Measurements from ENCODE around the gene RABGAP1L. TPM values are rescaled to one million over a fixed set of nuclear protein-coding genes. Genes with fewer than 3 reads are reported as not detected.
"Not testable (repeated sequence)": the region's sequence is repeated elsewhere in the genome, so short reads cannot be mapped to it uniquely, and the experiment has no call there.

Gene RABGAP1L
- total and polyA plus RNA-seq, 4 donors: 33.7 to 128 (median 62.1) TPM

- not testable (repeated sequence) for H3K9me3 ChIP-seq (ENCODE audit: control insufficient read depth, insufficient read depth, low read length); H3K4me1 ChIP-seq (ENCODE audit: control insufficient read depth, insufficient read depth, low read length); H3K27ac ChIP-seq (ENCODE audit: low read depth, low read length); H3K36me3 ChIP-seq (ENCODE audit: control insufficient read depth, insufficient read depth, low read length); H3K27me3 ChIP-seq (ENCODE audit: control insufficient read depth, insufficient read depth, low read length); DNase-seq (ENCODE audit: low read depth in 4 of 6, low spot score in 6 of 6); H3K4me3 ChIP-seq (ENCODE audit: low read depth, low read length)
- no CpG with 5 or more reads among the region's 1 CpG for WGBS (ENCODE audit: insufficient coverage)
These were observed 32.1 kb upstream of the RABGAP1L start for GRCh38 chr1:174127176-174127575.

GRCh38 chr1:174131032-174131638, 28.2 kb upstream of the RABGAP1L start:
- no peak for DNase-seq (ENCODE audit: low read depth in 4 of 6, low spot score in 6 of 6)
- 91% methylated on average over 5 of the region's 6 CpGs for WGBS (ENCODE audit: insufficient coverage)
- H3K4me1 ChIP-seq (ENCODE audit: control insufficient read depth, insufficient read depth, low read length): no peaks in the 10 kb centered on the region
- H3K36me3 ChIP-seq (ENCODE audit: control insufficient read depth, insufficient read depth, low read length): no peaks in the 10 kb centered on the region
- H3K27me3 ChIP-seq (ENCODE audit: control insufficient read depth, insufficient read depth, low read length): no peaks in the 10 kb centered on the region
- H3K9me3 ChIP-seq (ENCODE audit: control insufficient read depth, insufficient read depth, low read length): no peaks in the 10 kb centered on the region
- no peak overlapping the region for H3K4me3 ChIP-seq (ENCODE audit: low read depth, low read length)
- no peak overlapping the region for H3K27ac ChIP-seq (ENCODE audit: low read depth, low read length)

GRCh38 chr1:174134003-174134659, 25.2 kb upstream of the RABGAP1L start:
- Histone ChIP-seq H3K27me3 (ENCODE audit: control insufficient read depth, insufficient read depth, low read length) (no peaks in the 10 kb centered on the region), H3K4me1 (ENCODE audit: control insufficient read depth, insufficient read depth, low read length) (no peaks in the 10 kb centered on the region), H3K9me3 (ENCODE audit: control insufficient read depth, insufficient read depth, low read length) (no peaks in the 10 kb centered on the region), H3K36me3 (ENCODE audit: control insufficient read depth, insufficient read depth, low read length) (no peaks in the 10 kb centered on the region), H3K27ac (ENCODE audit: low read depth, low read length) (no peak overlapping the region), H3K4me3 (ENCODE audit: low read depth, low read length) (no peak overlapping the region)
- DNase-seq (ENCODE audit: low read depth in 4 of 6, low spot score in 6 of 6): no peak
- WGBS (ENCODE audit: insufficient coverage): 94% methylated on average over 2 of the region's 3 CpGs

GRCh38 chr1:174135211-174135610, 24.1 kb upstream of the RABGAP1L start:
- H3K27ac ChIP-seq (ENCODE audit: low read depth, low read length): no peak overlapping the region
- no peaks in the 10 kb centered on the region for H3K9me3 ChIP-seq (ENCODE audit: control insufficient read depth, insufficient read depth, low read length)
- H3K27me3 ChIP-seq (ENCODE audit: control insufficient read depth, insufficient read depth, low read length): no peaks in the 10 kb centered on the region
- no peak overlapping the region for H3K4me3 ChIP-seq (ENCODE audit: low read depth, low read length)
- DNase-seq (ENCODE audit: low read depth in 4 of 6, low spot score in 6 of 6): no peak
- WGBS (ENCODE audit: insufficient coverage): 83% methylated on average over 2 of the region's 2 CpGs
- H3K4me1 ChIP-seq (ENCODE audit: control insufficient read depth, insufficient read depth, low read length): no peaks in the 10 kb centered on the region
- H3K36me3 ChIP-seq (ENCODE audit: control insufficient read depth, insufficient read depth, low read length): no peaks in the 10 kb centered on the region

- no peak overlapping the region for H3K27ac ChIP-seq (ENCODE audit: low read depth, low read length)
- DNase-seq (ENCODE audit: low read depth in 4 of 6, low spot score in 6 of 6): no peak
- no CpG with 5 or more reads among the region's 1 CpG for WGBS (ENCODE audit: insufficient coverage)
- no peaks in the 10 kb centered on the region for H3K36me3 ChIP-seq (ENCODE audit: control insufficient read depth, insufficient read depth, low read length)
- H3K4me1 ChIP-seq (ENCODE audit: control insufficient read depth, insufficient read depth, low read length): no peaks in the 10 kb centered on the region
- no peak overlapping the region for H3K4me3 ChIP-seq (ENCODE audit: low read depth, low read length)
- H3K27me3 ChIP-seq (ENCODE audit: control insufficient read depth, insufficient read depth, low read length): no peaks in the 10 kb centered on the region
- no peaks in the 10 kb centered on the region for H3K9me3 ChIP-seq (ENCODE audit: control insufficient read depth, insufficient read depth, low read length)
These were observed 22.6 kb upstream of the RABGAP1L start for GRCh38 chr1:174136714-174137113.

GRCh38 chr1:174142836-174143235, 16.5 kb upstream of the RABGAP1L start:
- WGBS (ENCODE audit: insufficient coverage): no CpG with 5 or more reads among the region's 5 CpGs
- Histone ChIP-seq H3K27me3 (ENCODE audit: control insufficient read depth, insufficient read depth, low read length) (no peaks in the 10 kb centered on the region), H3K27ac (ENCODE audit: low read depth, low read length) (no peak overlapping the region), H3K4me3 (ENCODE audit: low read depth, low read length) (no peak overlapping the region), H3K4me1 (ENCODE audit: control insufficient read depth, insufficient read depth, low read length) (no peaks in the 10 kb centered on the region), H3K36me3 (ENCODE audit: control insufficient read depth, insufficient read depth, low read length) (no peaks in the 10 kb centered on the region), H3K9me3 (ENCODE audit: control insufficient read depth, insufficient read depth, low read length) (no peaks in the 10 kb centered on the region)
- DNase-seq (ENCODE audit: low read depth in 4 of 6, low spot score in 6 of 6): no peak

GRCh38 chr1:174143727-174144396, 15.5 kb upstream of the RABGAP1L start:
- not testable (repeated sequence) for H3K9me3 ChIP-seq (ENCODE audit: control insufficient read depth, insufficient read depth, low read length); H3K36me3 ChIP-seq (ENCODE audit: control insufficient read depth, insufficient read depth, low read length); H3K4me1 ChIP-seq (ENCODE audit: control insufficient read depth, insufficient read depth, low read length); DNase-seq (ENCODE audit: low read depth in 4 of 6, low spot score in 6 of 6); H3K4me3 ChIP-seq (ENCODE audit: low read depth, low read length); H3K27me3 ChIP-seq (ENCODE audit: control insufficient read depth, insufficient read depth, low read length); H3K27ac ChIP-seq (ENCODE audit: low read depth, low read length)
- 96% methylated on average over 8 of the region's 12 CpGs for WGBS (ENCODE audit: insufficient coverage)

- not testable (repeated sequence) for H3K4me1 ChIP-seq (ENCODE audit: control insufficient read depth, insufficient read depth, low read length); H3K27me3 ChIP-seq (ENCODE audit: control insufficient read depth, insufficient read depth, low read length); H3K4me3 ChIP-seq (ENCODE audit: low read depth, low read length); H3K27ac ChIP-seq (ENCODE audit: low read depth, low read length); H3K36me3 ChIP-seq (ENCODE audit: control insufficient read depth, insufficient read depth, low read length); H3K9me3 ChIP-seq (ENCODE audit: control insufficient read depth, insufficient read depth, low read length); DNase-seq (ENCODE audit: low read depth in 4 of 6, low spot score in 6 of 6)
- WGBS (ENCODE audit: insufficient coverage): 81% methylated on average over 3 of the region's 3 CpGs
These were observed 14.9 kb upstream of the RABGAP1L start for GRCh38 chr1:174144397-174144783.

- H3K36me3 ChIP-seq (ENCODE audit: control insufficient read depth, insufficient read depth, low read length): no peaks in the 10 kb centered on the region
- H3K4me3 ChIP-seq (ENCODE audit: low read depth, low read length): no peak overlapping the region
- no peaks in the 10 kb centered on the region for H3K4me1 ChIP-seq (ENCODE audit: control insufficient read depth, insufficient read depth, low read length)
- no peaks in the 10 kb centered on the region for H3K27me3 ChIP-seq (ENCODE audit: control insufficient read depth, insufficient read depth, low read length)
- H3K27ac ChIP-seq (ENCODE audit: low read depth, low read length): no peak overlapping the region
- no peak for DNase-seq (ENCODE audit: low read depth in 4 of 6, low spot score in 6 of 6)
- H3K9me3 ChIP-seq (ENCODE audit: control insufficient read depth, insufficient read depth, low read length): peaks cover 2% of the 10 kb centered on the region
- WGBS (ENCODE audit: insufficient coverage): no CpG with 5 or more reads among the region's 4 CpGs
These were observed 10.1 kb upstream of the RABGAP1L start for GRCh38 chr1:174149216-174149615.

- no CpG with 5 or more reads among the region's 2 CpGs for WGBS (ENCODE audit: insufficient coverage)
- H3K9me3 ChIP-seq (ENCODE audit: control insufficient read depth, insufficient read depth, low read length): peaks cover 2% of the 10 kb centered on the region
- no peak for DNase-seq (ENCODE audit: low read depth in 4 of 6, low spot score in 6 of 6)
- no peak overlapping the region for H3K27ac ChIP-seq (ENCODE audit: low read depth, low read length)
- H3K4me1 ChIP-seq (ENCODE audit: control insufficient read depth, insufficient read depth, low read length): no peaks in the 10 kb centered on the region
- H3K27me3 ChIP-seq (ENCODE audit: control insufficient read depth, insufficient read depth, low read length): no peaks in the 10 kb centered on the region
- no peak overlapping the region for H3K4me3 ChIP-seq (ENCODE audit: low read depth, low read length)
- no peaks in the 10 kb centered on the region for H3K36me3 ChIP-seq (ENCODE audit: control insufficient read depth, insufficient read depth, low read length)
These were observed 8.8 kb upstream of the RABGAP1L start for GRCh38 chr1:174150499-174150898.
